Osteocyte (in vitro differentiated cells): Measurements from ENCODE around the gene TENM4. TPM values are rescaled to one million over a fixed set of nuclear protein-coding genes. Genes with fewer than 3 reads are reported as not detected.

Experiments
- DNase-seq: peaks from one replicate; pipeline ENCODE4 v3.0.0; 2021; ENCODE audit warnings: mixed read lengths; ENCODE audit not compliant: unreplicated experiment; ENCODE audit errors: extremely low spot score
- H3K27ac Mint-ChIP-seq: one replicate; pipeline ENCODE4 v1.8.0; 2021; ENCODE audit warnings: mild to moderate bottlenecking, mixed read lengths; ENCODE audit not compliant: unreplicated experiment
- H3K27me3 Mint-ChIP-seq: one replicate; pipeline ENCODE4 v1.8.0; 2021; ENCODE audit warnings: mixed read lengths; ENCODE audit not compliant: unreplicated experiment
- H3K36me3 Mint-ChIP-seq: one replicate; pipeline ENCODE4 v1.8.0; 2021; ENCODE audit warnings: mixed read lengths; ENCODE audit not compliant: unreplicated experiment
- H3K4me1 Mint-ChIP-seq: one replicate; pipeline ENCODE4 v1.8.0; 2021; ENCODE audit warnings: mixed read lengths; ENCODE audit not compliant: unreplicated experiment
- H3K4me3 Mint-ChIP-seq: one replicate; pipeline ENCODE4 v1.8.0; 2021; ENCODE audit warnings: mild to moderate bottlenecking, moderate library complexity, mixed read lengths; ENCODE audit not compliant: unreplicated experiment
- H3K9me3 Mint-ChIP-seq: one replicate; pipeline ENCODE4 v1.8.0; 2021; ENCODE audit warnings: mixed read lengths; ENCODE audit not compliant: unreplicated experiment
- total RNA-seq: library from RNA; stranded (reverse); gene quantifications from 2 replicates; pipeline ENCODE4 v1.2.1, GENCODE V29; 2021
- TF ChIP-seq, protein P1 (sequence below): fragments of 200-600 bp; sonication (generic); IDR thresholded peaks from 2 replicates; pipeline ENCODE4 v1.5.0; 2021; ENCODE audit warnings: antibody characterized with exemption, mild to moderate bottlenecking, moderate library complexity

TENM4 gene
- total RNA-seq, 1 donor from 2014 or later = 74.1 TPM

DNA sequence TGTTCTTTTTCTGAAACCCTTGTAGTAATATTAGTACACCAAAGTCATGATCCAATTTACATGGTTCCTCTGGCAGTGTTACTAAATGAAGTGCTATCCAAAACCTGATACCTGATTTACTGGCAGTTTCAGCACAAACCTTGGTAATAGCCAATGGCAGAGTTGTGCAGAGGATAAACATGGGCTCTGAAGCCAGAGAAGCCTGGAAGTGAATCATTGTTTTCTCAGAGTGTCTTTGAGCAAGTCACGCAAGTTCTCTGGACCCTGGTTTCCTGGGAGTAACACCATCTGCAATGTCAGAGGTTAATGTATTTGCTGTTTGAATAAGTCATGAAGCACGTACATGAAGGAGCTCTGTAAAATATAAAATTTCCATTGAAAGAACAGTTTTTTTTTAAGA lies 643.9 kb downstream of the TENM4 start:
- H3K4me1 Mint-ChIP-seq = peaks cover 68% of the 10 kb centered on the region
- H3K36me3 Mint-ChIP-seq = peaks cover 34% of the 10 kb centered on the region
- no peaks in the 10 kb centered on the region for H3K9me3 Mint-ChIP-seq
- H3K4me3 Mint-ChIP-seq = no peak overlapping the region
- H3K27me3 Mint-ChIP-seq = no peaks in the 10 kb centered on the region
- peak overlapping the region; percentile 98 for H3K27ac Mint-ChIP-seq
- TF ChIP-seq, protein P1, sequence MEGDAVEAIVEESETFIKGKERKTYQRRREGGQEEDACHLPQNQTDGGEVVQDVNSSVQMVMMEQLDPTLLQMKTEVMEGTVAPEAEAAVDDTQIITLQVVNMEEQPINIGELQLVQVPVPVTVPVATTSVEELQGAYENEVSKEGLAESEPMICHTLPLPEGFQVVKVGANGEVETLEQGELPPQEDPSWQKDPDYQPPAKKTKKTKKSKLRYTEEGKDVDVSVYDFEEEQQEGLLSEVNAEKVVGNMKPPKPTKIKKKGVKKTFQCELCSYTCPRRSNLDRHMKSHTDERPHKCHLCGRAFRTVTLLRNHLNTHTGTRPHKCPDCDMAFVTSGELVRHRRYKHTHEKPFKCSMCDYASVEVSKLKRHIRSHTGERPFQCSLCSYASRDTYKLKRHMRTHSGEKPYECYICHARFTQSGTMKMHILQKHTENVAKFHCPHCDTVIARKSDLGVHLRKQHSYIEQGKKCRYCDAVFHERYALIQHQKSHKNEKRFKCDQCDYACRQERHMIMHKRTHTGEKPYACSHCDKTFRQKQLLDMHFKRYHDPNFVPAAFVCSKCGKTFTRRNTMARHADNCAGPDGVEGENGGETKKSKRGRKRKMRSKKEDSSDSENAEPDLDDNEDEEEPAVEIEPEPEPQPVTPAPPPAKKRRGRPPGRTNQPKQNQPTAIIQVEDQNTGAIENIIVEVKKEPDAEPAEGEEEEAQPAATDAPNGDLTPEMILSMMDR = no peak
- no peak for DNase-seq

DNA sequence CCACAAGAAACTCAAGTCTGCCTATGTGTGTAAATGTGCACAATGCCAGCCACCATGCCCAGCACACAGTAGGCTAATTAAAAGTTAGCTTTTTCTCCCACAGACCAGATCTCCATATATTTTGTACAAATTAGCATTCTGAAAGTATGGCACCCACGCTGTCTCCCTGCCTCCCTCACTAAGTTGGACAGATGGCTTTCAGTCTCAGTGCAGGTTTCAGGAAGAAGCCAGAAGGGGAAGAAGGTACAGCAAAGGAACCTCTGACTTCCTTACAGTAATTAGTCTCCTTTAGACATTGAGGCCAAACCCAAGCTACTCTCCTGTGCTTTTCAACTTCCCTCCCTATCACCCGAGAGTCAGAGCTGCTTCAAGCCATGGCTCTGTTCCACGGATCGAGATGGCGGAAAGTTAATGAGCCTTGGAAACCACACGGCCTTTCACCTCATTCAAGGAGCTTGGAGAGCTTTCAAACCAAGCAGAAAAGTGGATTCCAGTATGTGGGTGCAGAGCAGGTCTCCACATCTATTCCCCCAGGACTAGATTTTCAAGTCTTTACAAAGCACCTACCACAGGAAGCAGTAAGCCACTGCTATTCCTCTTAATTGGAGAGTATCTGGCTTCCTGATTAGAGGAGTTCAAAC lies 645.1 kb downstream of the TENM4 start:
- peaks cover 34% of the 10 kb centered on the region for H3K36me3 Mint-ChIP-seq
- no peak for DNase-seq
- H3K27me3 Mint-ChIP-seq = no peaks in the 10 kb centered on the region
- peaks cover 65% of the 10 kb centered on the region for H3K4me1 Mint-ChIP-seq
- peaks cover 7% of the 10 kb centered on the region for H3K9me3 Mint-ChIP-seq
- H3K27ac Mint-ChIP-seq = peak overlapping the region; percentile 98
- no peak overlapping the region for H3K4me3 Mint-ChIP-seq
- TF ChIP-seq, protein P1 = no peak

DNA sequence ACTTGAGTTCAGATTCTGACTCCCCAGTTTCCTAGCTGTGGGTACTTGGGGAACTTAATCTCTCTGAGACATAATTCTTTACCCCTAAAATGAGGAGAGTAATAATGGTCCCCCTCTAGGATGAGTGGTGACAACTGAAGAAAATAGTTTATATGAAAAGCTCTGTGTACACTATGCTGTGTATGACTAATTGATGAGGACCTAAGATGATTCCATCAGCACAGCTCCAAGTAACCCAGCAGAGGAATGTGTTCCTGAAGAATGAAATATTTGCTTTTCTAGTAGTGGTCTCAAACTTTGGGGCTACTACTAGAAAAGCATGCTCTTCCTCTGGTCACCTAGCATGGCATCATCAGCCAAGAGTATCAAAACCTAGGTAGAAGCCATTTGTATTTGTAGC lies 648.9 kb downstream of the TENM4 start:
- H3K27me3 Mint-ChIP-seq = no peaks in the 10 kb centered on the region
- H3K4me3 Mint-ChIP-seq = no peak overlapping the region
- no peak for DNase-seq
- H3K9me3 Mint-ChIP-seq = peaks cover 7% of the 10 kb centered on the region
- H3K4me1 Mint-ChIP-seq = peaks cover 37% of the 10 kb centered on the region
- no peak overlapping the region for H3K27ac Mint-ChIP-seq
- H3K36me3 Mint-ChIP-seq = peaks cover 36% of the 10 kb centered on the region
- TF ChIP-seq, protein P1 = no peak

DNA sequence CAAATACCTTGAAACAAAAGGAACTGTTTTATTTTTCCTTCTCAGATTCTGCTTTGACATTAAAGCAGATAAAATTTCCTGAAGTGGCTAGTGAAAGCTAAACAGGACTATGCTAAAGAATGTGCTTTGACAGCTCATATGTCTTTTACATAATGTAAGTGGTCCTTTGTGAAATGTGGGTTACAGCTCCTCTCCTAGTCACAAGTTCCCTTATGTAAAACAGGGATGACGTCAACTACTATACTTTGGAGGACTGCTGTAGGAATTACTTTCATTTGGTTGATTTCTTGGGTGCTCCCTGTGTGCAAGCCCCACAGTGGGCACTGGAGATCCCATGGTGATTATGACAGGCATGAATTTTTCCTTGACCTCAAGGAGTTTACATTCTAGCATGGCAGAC lies 649.6 kb downstream of the TENM4 start:
- Mint-ChIP-seq H3K27ac (peak overlapping the region; percentile 72), H3K4me1 (peaks cover 35% of the 10 kb centered on the region), H3K27me3 (no peaks in the 10 kb centered on the region), H3K4me3 (no peak overlapping the region), H3K9me3 (peaks cover 7% of the 10 kb centered on the region), H3K36me3 (peaks cover 34% of the 10 kb centered on the region)
- TF ChIP-seq, protein P1 = no peak
- DNase-seq = no peak

DNA sequence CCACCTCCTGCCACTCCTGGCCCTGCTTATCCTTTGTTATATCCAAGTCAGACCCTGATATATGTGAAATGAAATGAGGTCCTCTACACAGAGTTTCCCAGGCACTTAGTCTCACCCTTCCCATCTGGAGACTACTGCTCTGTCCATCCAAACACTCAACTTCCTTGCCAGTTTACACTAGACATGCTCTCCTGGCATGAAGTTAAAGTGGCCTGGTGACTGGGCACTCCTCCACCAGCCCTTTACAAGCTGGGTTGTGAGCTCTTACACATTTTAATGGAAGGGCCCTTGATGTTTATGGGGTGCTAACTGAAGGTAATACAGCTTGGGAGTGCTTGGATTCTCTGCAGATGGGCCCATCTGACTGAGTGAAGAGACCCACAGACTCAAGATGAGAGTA lies 650.0 kb downstream of the TENM4 start:
- peaks cover 34% of the 10 kb centered on the region for H3K36me3 Mint-ChIP-seq
- no peak overlapping the region for H3K27ac Mint-ChIP-seq
- peaks cover 7% of the 10 kb centered on the region for H3K9me3 Mint-ChIP-seq
- DNase-seq = no peak
- H3K27me3 Mint-ChIP-seq = no peaks in the 10 kb centered on the region
- TF ChIP-seq, protein P1 = no peak
- peaks cover 35% of the 10 kb centered on the region for H3K4me1 Mint-ChIP-seq
- H3K4me3 Mint-ChIP-seq = no peak overlapping the region
